K562 (cell line): ENCODE results near the gene ZNF438.

Source experiments
- BCLAF1 ChIP-seq, 2 experiments: fragments of 450-650 bp in 1 of 2; IDR thresholded peaks; 2 replicates each; pipeline ENCODE4 v1.6.1; 2011 to 2017; ENCODE audit warnings: low read depth in 2 of 2, antibody characterized with exemption in 1 of 2, borderline replicate concordance in 1 of 2, low read length in 1 of 2, mild to moderate bottlenecking in 1 of 2, mixed read lengths in 1 of 2; ENCODE audit not compliant: control insufficient read depth in 1 of 2
- MXD1 ChIP-seq: fragments of 250-450 bp; sonication (Bioruptor Pico); IDR thresholded peaks from 2 replicates; pipeline ENCODE4 v1.8.0; 2021; ENCODE audit warnings: borderline replicate concordance, mild to moderate bottlenecking, moderate library complexity; ENCODE audit not compliant: poor library complexity, severe bottlenecking
- YY1 ChIP-seq, 3 experiments: IDR thresholded peaks; 2 replicates each; pipeline ENCODE4 v1.6.1; 2011; ENCODE audit warnings: low read length in 2 of 3, mild to moderate bottlenecking in 2 of 3, moderate library complexity in 2 of 3, borderline replicate concordance in 1 of 3, control low read depth in 1 of 3, low read depth in 1 of 3; ENCODE audit not compliant: insufficient read depth in 3 of 3, insufficient replicate concordance in 2 of 3, control insufficient read depth in 1 of 3, insufficient read length in 1 of 3; ENCODE audit errors: extremely low read depth in 1 of 3
- ZBTB7A ChIP-seq: IDR thresholded peaks from 2 replicates; pipeline ENCODE4 v1.6.1; 2011; ENCODE audit warnings: low read depth, mild to moderate bottlenecking, low read length, moderate library complexity, borderline replicate concordance; ENCODE audit not compliant: control insufficient read depth
- ZNF146 ChIP-seq: IDR thresholded peaks from one replicate; pipeline ENCODE4 v1.6.1; 2018; ENCODE audit warnings: missing compliant biosample characterization; ENCODE audit not compliant: unreplicated experiment
- ZNF311 ChIP-seq: fragments of 250-450 bp; sonication (Bioruptor Pico); IDR thresholded peaks from 2 replicates; pipeline ENCODE4 v1.4.0; 2020; ENCODE audit warnings: mild to moderate bottlenecking, moderate library complexity
- ZNF592 ChIP-seq: fragments of 450-650 bp; IDR thresholded peaks from 2 replicates; pipeline ENCODE4 v1.6.1; 2017; ENCODE audit warnings: antibody characterized with exemption, mild to moderate bottlenecking
- TF ChIP-seq, protein P1 (sequence below), 3 experiments: IDR thresholded peaks in 2 of 3; conservative IDR thresholded peaks in 1 of 3; 2 replicates each; pipeline ENCODE4 v1.5.1; 2011 to 2012; ENCODE audit warnings: low read length in 3 of 3, mild to moderate bottlenecking in 3 of 3, control low read depth in 2 of 3, improper control_type of control experiment in 1 of 3, inconsistent platforms in 1 of 3, low read depth in 1 of 3, mixed read lengths in 1 of 3, moderate library complexity in 1 of 3; ENCODE audit not compliant: insufficient read depth in 2 of 3

- TF ChIP-seq YY1 (IDR thresholded peaks at IDR 0.05; ENCODE audit: borderline replicate concordance in 1 of 3, control insufficient read depth in 1 of 3, extremely low read depth in 1 of 3, insufficient read depth in 3 of 3, insufficient read length in 1 of 3, insufficient replicate concordance in 2 of 3, low read depth in 1 of 3, low read length in 2 of 3) (no peak), ZNF592 (no peak), ZNF311 (no peak), ZNF146 (CRISPR knock-in tag) (no peak), ZBTB7A (no peak), MXD1 (no peak), BCLAF1 (IDR thresholded peaks at IDR 0.05; ENCODE audit: borderline replicate concordance in 1 of 2, control insufficient read depth in 1 of 2, low read depth in 2 of 2, low read length in 1 of 2) (no peak)
- TF ChIP-seq, protein P1, sequence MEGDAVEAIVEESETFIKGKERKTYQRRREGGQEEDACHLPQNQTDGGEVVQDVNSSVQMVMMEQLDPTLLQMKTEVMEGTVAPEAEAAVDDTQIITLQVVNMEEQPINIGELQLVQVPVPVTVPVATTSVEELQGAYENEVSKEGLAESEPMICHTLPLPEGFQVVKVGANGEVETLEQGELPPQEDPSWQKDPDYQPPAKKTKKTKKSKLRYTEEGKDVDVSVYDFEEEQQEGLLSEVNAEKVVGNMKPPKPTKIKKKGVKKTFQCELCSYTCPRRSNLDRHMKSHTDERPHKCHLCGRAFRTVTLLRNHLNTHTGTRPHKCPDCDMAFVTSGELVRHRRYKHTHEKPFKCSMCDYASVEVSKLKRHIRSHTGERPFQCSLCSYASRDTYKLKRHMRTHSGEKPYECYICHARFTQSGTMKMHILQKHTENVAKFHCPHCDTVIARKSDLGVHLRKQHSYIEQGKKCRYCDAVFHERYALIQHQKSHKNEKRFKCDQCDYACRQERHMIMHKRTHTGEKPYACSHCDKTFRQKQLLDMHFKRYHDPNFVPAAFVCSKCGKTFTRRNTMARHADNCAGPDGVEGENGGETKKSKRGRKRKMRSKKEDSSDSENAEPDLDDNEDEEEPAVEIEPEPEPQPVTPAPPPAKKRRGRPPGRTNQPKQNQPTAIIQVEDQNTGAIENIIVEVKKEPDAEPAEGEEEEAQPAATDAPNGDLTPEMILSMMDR (IDR thresholded peaks at IDR 0.05 in 2 of 3, conservative IDR thresholded peaks at IDR 0.05 in 1 of 3; ENCODE audit: insufficient read depth in 2 of 3, low read depth in 1 of 3, low read length in 3 of 3), result no peak
These were observed 12.7 kb downstream of the ZNF438 start for GRCh38 chr10:31018962-31019361.
